OCI-LY7 (cell line): ENCODE data around the gene MPRIP. TPM values are rescaled to one million over a fixed set of nuclear protein-coding genes. Genes with fewer than 3 reads are reported as not detected.

Source experiments
- BruUV-seq: library from RNA; stranded (reverse); fragments of 400-500 nt; replicated peaks from 2 replicates; lab custom pipeline; 2021; lab: Mats Ljungman, UMichigan
- CTCF ChIA-PET: fragments of 300-600 bp; sonication (Branson Sonifier 250); formaldehyde crosslinking; loops from one replicate; lab custom pipeline; 2022; ENCODE audit warnings: antibody characterized with exemption; ENCODE audit not compliant: unreplicated experiment; lab: Charles Lee
- POLR2A ChIA-PET: fragments of 300-600 bp; sonication (Branson Sonifier 250); formaldehyde crosslinking; loops from one replicate; lab custom pipeline; 2022; ENCODE audit warnings: antibody characterized with exemption; lab: Charles Lee
- DNase-seq: peaks from one replicate; pipeline ENCODE4 v3.0.0-alpha.2; 2015; ENCODE audit warnings: low spot score
- H2AFZ ChIP-seq: fragments of 200-600 bp; sonication (generic), shearing (Covaris generic); 2 replicates; pipeline ENCODE4 v1.6.1; 2014; ENCODE audit warnings: mild to moderate bottlenecking, antibody characterized with exemption, low read length, moderate library complexity
- H3K27ac ChIP-seq: fragments of 200-600 bp; sonication (generic); 2 replicates; pipeline ENCODE4 v1.5.1; 2014; ENCODE audit warnings: mixed run types, low read depth, mild to moderate bottlenecking, moderate library complexity, low read length, inconsistent platforms; ENCODE audit not compliant: poor library complexity, severe bottlenecking
- H3K36me3 ChIP-seq: fragments of 200-600 bp; sonication (generic); 2 replicates; pipeline ENCODE4 v1.6.1; 2014; ENCODE audit warnings: mild to moderate bottlenecking, antibody characterized with exemption, low read length, moderate library complexity, mixed read lengths; ENCODE audit not compliant: insufficient read depth
- H3K4me1 ChIP-seq: fragments of 200-600 bp; sonication (generic); 2 replicates; pipeline ENCODE4 v1.5.1; 2014; ENCODE audit warnings: mild to moderate bottlenecking, low read length; ENCODE audit not compliant: insufficient read depth, poor library complexity, severe bottlenecking
- H3K4me2 ChIP-seq: fragments of 200-600 bp; sonication (generic); 2 replicates; pipeline ENCODE4 v1.6.1; 2014; ENCODE audit warnings: mild to moderate bottlenecking, low read length
- H3K4me3 ChIP-seq: fragments of 200-600 bp; sonication (generic); 2 replicates; pipeline ENCODE4 v1.5.1; 2014; ENCODE audit warnings: mild to moderate bottlenecking, low read depth, low read length; ENCODE audit not compliant: poor library complexity, severe bottlenecking
- H3K79me2 ChIP-seq: fragments of 200-600 bp; sonication (generic); 2 replicates; pipeline ENCODE4 v1.6.1; 2016; ENCODE audit warnings: low read depth, mild to moderate bottlenecking, low read length, moderate library complexity, mixed read lengths; ENCODE audit not compliant: insufficient read depth
- H3K9me2 ChIP-seq: fragments of 200-600 bp; sonication (generic); 2 replicates; pipeline ENCODE4 v1.6.1; 2016; ENCODE audit warnings: mild to moderate bottlenecking, low read length, mixed read lengths; ENCODE audit not compliant: insufficient read depth
- H3K9me3 ChIP-seq: fragments of 200-600 bp; sonication (generic); 2 replicates; pipeline ENCODE4 v1.6.1; 2014; ENCODE audit warnings: mild to moderate bottlenecking, mixed run types, low read length, mixed read lengths
- H4K20me1 ChIP-seq: fragments of 200-600 bp; sonication (generic); 2 replicates; pipeline ENCODE4 v1.6.1; 2014; ENCODE audit warnings: mild to moderate bottlenecking, antibody characterized with exemption, low read length, moderate library complexity, mixed read lengths; ENCODE audit not compliant: insufficient read depth
- CTCF ChIP-seq: fragments of 200-600 bp; sonication (generic); conservative IDR thresholded peaks from 2 replicates; pipeline ENCODE4 v1.5.1; 2014; ENCODE audit warnings: mild to moderate bottlenecking, antibody characterized with exemption, low read length, moderate library complexity, mixed read lengths
- EZH2phosphoT487 ChIP-seq: fragments of 200-600 bp; sonication (generic); IDR thresholded peaks from 2 replicates; pipeline ENCODE4 v1.6.1; 2018; ENCODE audit warnings: low read depth, borderline replicate concordance, mild to moderate bottlenecking, mixed run types, antibody characterized with exemption, low read length, moderate library complexity, mixed read lengths
- intact Hi-C: fragments of 100-400 bp; cut with micrococcal nuclease; formaldehyde crosslinking; loops from one replicate; pipeline ENCODE4 v1.10.0; 2022; ENCODE audit not compliant: unreplicated experiment
- total RNA-seq, 2 experiments: library from RNA; depleted of rRNA in 1 of 2; stranded (reverse); fragments of >200 nt in 1 of 2; shearing (Covaris generic) in 1 of 2; gene quantifications; 2 replicates each; pipeline ENCODE4 v1.2.3, GENCODE V29; 2014 to 2022

The MPRIP gene
- total RNA-seq, 2 experiments from 2014 or later, result 73.3 to 109 TPM

- Histone ChIP-seq H4K20me1 (no peaks in the 10 kb centered on the region), H3K9me3 (no peaks in the 10 kb centered on the region), H3K27ac (no peak overlapping the region), H3K4me1 (no peaks in the 10 kb centered on the region), H3K4me3 (no peak overlapping the region), H2AFZ (no peak overlapping the region), H3K36me3 (no peaks in the 10 kb centered on the region), H3K4me2 (no peak overlapping the region), H3K9me2 (no peaks in the 10 kb centered on the region), H3K79me2 (no peaks in the 10 kb centered on the region)
- ChIA-PET POLR2A (interaction anchor here (0.6 to 0.7 kb wide), 2 partner anchors 35 to 332 kb away, joined by 3 read pairs; no protein-coding TSS in a partner anchor), CTCF (no interaction called here)
- intact Hi-C loops, result no loop called here
- DNase-seq, result no peak
- TF ChIP-seq CTCF (no peak), EZH2phosphoT487 (no peak)
- no TSS peak for BruUV-seq
These were observed 14.0 kb upstream of the MPRIP start for GRCh38 chr17:17028059-17028877.

GRCh38 chr17:17028878-17029535 lies 13.2 kb upstream of the MPRIP start:
- H3K9me2 ChIP-seq, result no peaks in the 10 kb centered on the region
- H3K4me1 ChIP-seq, result no peaks in the 10 kb centered on the region
- H3K36me3 ChIP-seq, result no peaks in the 10 kb centered on the region
- no peak overlapping the region for H2AFZ ChIP-seq
- H4K20me1 ChIP-seq, result no peaks in the 10 kb centered on the region
- POLR2A ChIA-PET, result no interaction called here
- intact Hi-C loops, result no loop called here
- no TSS peak for BruUV-seq
- no peak overlapping the region for H3K4me3 ChIP-seq
- no peak overlapping the region for H3K27ac ChIP-seq
- CTCF ChIA-PET, result no interaction called here
- TF ChIP-seq CTCF (no peak), EZH2phosphoT487 (no peak)
- no peak for DNase-seq
- no peaks in the 10 kb centered on the region for H3K79me2 ChIP-seq
- no peaks in the 10 kb centered on the region for H3K9me3 ChIP-seq
- H3K4me2 ChIP-seq, result no peak overlapping the region

GRCh38 chr17:17029938-17030337 lies 12.3 kb upstream of the MPRIP start:
- Histone ChIP-seq H3K9me2 (no peaks in the 10 kb centered on the region), H3K9me3 (no peaks in the 10 kb centered on the region), H2AFZ (no peak overlapping the region), H4K20me1 (no peaks in the 10 kb centered on the region), H3K4me2 (no peak overlapping the region), H3K79me2 (no peaks in the 10 kb centered on the region), H3K4me3 (no peak overlapping the region), H3K27ac (no peak overlapping the region), H3K4me1 (no peaks in the 10 kb centered on the region), H3K36me3 (no peaks in the 10 kb centered on the region)
- ChIA-PET CTCF (no interaction called here), POLR2A (no interaction called here)
- BruUV-seq, result no TSS peak
- DNase-seq, result no peak
- TF ChIP-seq CTCF, result no peak
- intact Hi-C loops, result no loop called here
